Glutamatergic neuron (in vitro differentiated cells): Measurements from ENCODE around the gene INAFM2. TPM values are rescaled to one million over a fixed set of nuclear protein-coding genes. Genes with fewer than 3 reads are reported as not detected.

Source experiments
- DNase-seq: peaks from one replicate; pipeline ENCODE4 v3.0.0; 2022
- H3K27ac Mint-ChIP-seq: one replicate; pipeline ENCODE4 v1.8.0; 2020; ENCODE audit warnings: mild to moderate bottlenecking, mixed read lengths, inconsistent platforms; ENCODE audit not compliant: unreplicated experiment
- H3K27me3 Mint-ChIP-seq: one replicate; pipeline ENCODE4 v1.8.0; 2020; ENCODE audit warnings: mild to moderate bottlenecking, moderate library complexity, mixed read lengths, inconsistent platforms; ENCODE audit not compliant: unreplicated experiment
- H3K36me3 Mint-ChIP-seq: one replicate; pipeline ENCODE4 v1.8.0; 2020; ENCODE audit warnings: mild to moderate bottlenecking, mixed read lengths, inconsistent platforms; ENCODE audit not compliant: unreplicated experiment
- H3K4me1 Mint-ChIP-seq: one replicate; pipeline ENCODE4 v1.8.0; 2020; ENCODE audit warnings: mild to moderate bottlenecking, low read depth, mixed read lengths, inconsistent platforms; ENCODE audit not compliant: unreplicated experiment
- H3K4me3 Mint-ChIP-seq: one replicate; pipeline ENCODE4 v1.8.0; 2020; ENCODE audit warnings: mild to moderate bottlenecking, mixed read lengths, inconsistent platforms; ENCODE audit not compliant: unreplicated experiment
- H3K9me3 Mint-ChIP-seq: one replicate; pipeline ENCODE4 v1.8.0; 2020; ENCODE audit warnings: mild to moderate bottlenecking, moderate library complexity, mixed read lengths, inconsistent platforms; ENCODE audit not compliant: unreplicated experiment
- CTCF ChIP-seq: fragments of 200-600 bp; sonication (generic); IDR thresholded peaks from one replicate; pipeline ENCODE4 v1.5.0; 2021; ENCODE audit not compliant: partially characterized antibody, unreplicated experiment
- total RNA-seq: library from RNA; stranded (reverse); fragmentation: NEBNext Ultra II Directional; extraction: Animal tissue kit (Norgen Biotek cat#: 25700); gene quantifications from one replicate; pipeline ENCODE4 v1.2.1, GENCODE V29; 2021; ENCODE audit not compliant: unreplicated experiment

INAFM2 gene
- total RNA-seq, 1 donor from 2014 or later: 15.9 TPM

- Mint-ChIP-seq H3K4me1 (peaks cover 25% of the 10 kb centered on the region), H3K9me3 (peaks cover 9% of the 10 kb centered on the region), H3K36me3 (peaks cover 4% of the 10 kb centered on the region), H3K27me3 (peaks cover 14% of the 10 kb centered on the region), H3K27ac (no peak overlapping the region), H3K4me3 (no peak overlapping the region)
- DNase-seq: no peak
- TF ChIP-seq CTCF: no peak
These were observed 14.1 kb downstream of the INAFM2 start for GRCh38 chr15:40337597-40337996.

DNA sequence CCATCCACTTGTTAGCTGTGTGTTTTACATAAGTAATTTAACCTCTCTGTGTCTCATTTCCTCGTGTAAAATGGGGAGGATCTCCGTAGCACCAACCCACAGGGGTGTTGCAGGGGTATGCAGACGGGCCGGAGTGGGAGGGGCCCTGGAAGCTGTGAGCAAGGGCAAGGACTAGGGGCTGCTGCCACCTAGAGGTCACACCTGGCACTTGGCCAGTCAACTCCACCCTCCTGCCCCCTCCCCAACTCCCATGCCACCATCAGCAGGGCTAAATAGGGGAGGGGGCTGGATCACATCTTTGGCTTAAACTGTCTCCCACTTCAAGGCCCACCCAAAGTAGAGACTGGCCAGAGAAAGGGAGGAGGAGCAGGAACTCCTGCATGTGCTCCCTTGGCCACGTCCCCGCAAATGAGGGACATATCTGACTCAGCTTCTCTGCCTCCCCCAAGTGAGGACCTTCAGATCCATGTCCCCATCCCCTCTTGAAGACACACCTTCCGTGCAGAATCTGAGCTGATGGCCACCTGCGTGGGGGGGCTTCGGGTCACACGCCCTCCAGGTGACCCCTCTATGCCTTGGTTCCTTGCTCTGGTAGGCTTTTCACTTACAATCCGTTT, 14.7 kb downstream of the INAFM2 start:
- H3K27me3 Mint-ChIP-seq: peaks cover 11% of the 10 kb centered on the region
- H3K4me3 Mint-ChIP-seq: no peak overlapping the region

GRCh38 chr15:40338921-40339620, 15.6 kb downstream of the INAFM2 start:
- peaks cover 9% of the 10 kb centered on the region for H3K27me3 Mint-ChIP-seq
- no peak for DNase-seq
- H3K27ac Mint-ChIP-seq: no peak overlapping the region

More for the DNA sequence above, 14.7 kb downstream of the INAFM2 start:
- Mint-ChIP-seq H3K36me3 (no peaks in the 10 kb centered on the region), H3K9me3 (peaks cover 4% of the 10 kb centered on the region), H3K27ac (no peak overlapping the region), H3K4me1 (peaks cover 21% of the 10 kb centered on the region)
- DNase-seq: peak; percentile 90
- TF ChIP-seq CTCF: peak; percentile 86

GRCh38 chr15:40339621-40339945, 16.1 kb downstream of the INAFM2 start:
- no peak overlapping the region for H3K4me3 Mint-ChIP-seq
- H3K36me3 Mint-ChIP-seq: no peaks in the 10 kb centered on the region
- no peak for TF ChIP-seq CTCF
- H3K27ac Mint-ChIP-seq: peak overlapping the region; percentile 12
- peaks cover 6% of the 10 kb centered on the region for H3K27me3 Mint-ChIP-seq
- peaks cover 15% of the 10 kb centered on the region for H3K4me1 Mint-ChIP-seq
- H3K9me3 Mint-ChIP-seq: peaks cover 3% of the 10 kb centered on the region
- no peak for DNase-seq

More at GRCh38 chr15:40338921-40339620, 15.6 kb downstream of the INAFM2 start:
- H3K4me3 Mint-ChIP-seq: no peak overlapping the region
- H3K9me3 Mint-ChIP-seq: peaks cover 4% of the 10 kb centered on the region
- H3K4me1 Mint-ChIP-seq: peaks cover 16% of the 10 kb centered on the region
- TF ChIP-seq CTCF: no peak
- H3K36me3 Mint-ChIP-seq: no peaks in the 10 kb centered on the region
